CD4-positive, alpha-beta T cell treated with Interleukin-6 for 4 hours (primary cell): ENCODE results near the gene FGF14.

Source experiments
- DNase-seq: peaks from one replicate; pipeline ENCODE4 v3.0.0-alpha.2; 2020; ENCODE audit warnings: mixed read lengths

Gene FGF14

GRCh38 chr13:102237230-102237629 lies 164.6 kb downstream of the FGF14 start:
- no peak for DNase-seq

GRCh38 chr13:102236830-102237229 lies 165.0 kb downstream of the FGF14 start:
- no peak for DNase-seq

GRCh38 chr13:102236341-102236740 lies 165.5 kb downstream of the FGF14 start:
- no peak for DNase-seq

- no peak for DNase-seq
Observed at GRCh38 chr13:102235689-102236088, 166.2 kb downstream of the FGF14 start.

- no peak for DNase-seq
Observed at GRCh38 chr13:102234618-102235017, 167.2 kb downstream of the FGF14 start.

- no peak for DNase-seq
Observed at GRCh38 chr13:102233566-102234208, 168.2 kb downstream of the FGF14 start.

GRCh38 chr13:102231479-102231878 lies 170.4 kb downstream of the FGF14 start:
- DNase-seq = no peak

GRCh38 chr13:102227741-102228140 lies 174.1 kb downstream of the FGF14 start:
- no peak for DNase-seq

- DNase-seq = no peak
Observed at GRCh38 chr13:102226591-102226990, 175.3 kb downstream of the FGF14 start.

GRCh38 chr13:102225892-102226291 lies 176.0 kb downstream of the FGF14 start:
- no peak for DNase-seq

GRCh38 chr13:102220681-102221228 lies 181.1 kb downstream of the FGF14 start:
- no peak for DNase-seq

GRCh38 chr13:102214956-102215355 lies 186.9 kb downstream of the FGF14 start:
- no peak for DNase-seq

GRCh38 chr13:102212729-102213128 lies 189.1 kb downstream of the FGF14 start:
- DNase-seq = no peak

- no peak for DNase-seq
Observed at GRCh38 chr13:102208347-102208746, 193.5 kb downstream of the FGF14 start.

- no peak for DNase-seq
Observed at GRCh38 chr13:102207680-102208342, 194.0 kb downstream of the FGF14 start.

- no peak for DNase-seq
Observed at GRCh38 chr13:102203718-102204117, 198.1 kb downstream of the FGF14 start.

GRCh38 chr13:102198418-102199311 lies 203.2 kb downstream of the FGF14 start:
- DNase-seq = no peak

GRCh38 chr13:102197193-102197592 lies 204.7 kb downstream of the FGF14 start:
- no peak for DNase-seq

- DNase-seq = no peak
Observed at GRCh38 chr13:102195566-102196462, 206.0 kb downstream of the FGF14 start.

- no peak for DNase-seq
Observed at GRCh38 chr13:102192858-102193257, 209.0 kb downstream of the FGF14 start.

GRCh38 chr13:102191951-102192502 lies 209.8 kb downstream of the FGF14 start:
- DNase-seq = no peak

GRCh38 chr13:102190930-102191329 lies 210.9 kb downstream of the FGF14 start:
- DNase-seq = no peak
